Stimulated activated naive CD8-positive, alpha-beta T cell treated with anti-CD3 and anti-CD28 coated beads, Interleukin-15, amount 100 ng/mL, for 72 hours (primary cell): ENCODE measurements around the gene KLHL1.
"Not testable (repeated sequence)": the region's sequence is repeated elsewhere in the genome, so short reads cannot be mapped to it uniquely, and the experiment has no call there.

ENCODE experiments used
- ATAC-seq: fragments of 150-1000 bp; cut with Tn5 transposase; 2 replicates; pipeline ENCODE4 v1.10.0; 2021; ENCODE audit warnings: mild to moderate bottlenecking, moderate library complexity
- DNase-seq, 2 donors: peaks; one replicate each; pipeline ENCODE4 v3.0.0; 2021 to 2022
- H3K27ac Mint-ChIP-seq, 2 donors: one replicate each; pipeline ENCODE4 v1.8.0; 2022; ENCODE audit warnings: mild to moderate bottlenecking in 2 of 2, mixed read lengths in 2 of 2, moderate library complexity in 2 of 2
- H3K27me3 Mint-ChIP-seq: one replicate; pipeline ENCODE4 v1.8.0; 2022; ENCODE audit warnings: mixed read lengths
- H3K4me1 Mint-ChIP-seq: one replicate; pipeline ENCODE4 v1.8.0; 2022; ENCODE audit warnings: mild to moderate bottlenecking, mixed read lengths
- H3K4me3 Mint-ChIP-seq, 2 donors: one replicate each; pipeline ENCODE4 v1.8.0; 2022; ENCODE audit warnings: mild to moderate bottlenecking in 2 of 2, mixed read lengths in 2 of 2, moderate library complexity in 1 of 2
- H3K9me3 Mint-ChIP-seq, 2 donors: one replicate each; pipeline ENCODE4 v1.8.0; 2022; ENCODE audit warnings: mixed read lengths in 2 of 2

Gene KLHL1, protein sequence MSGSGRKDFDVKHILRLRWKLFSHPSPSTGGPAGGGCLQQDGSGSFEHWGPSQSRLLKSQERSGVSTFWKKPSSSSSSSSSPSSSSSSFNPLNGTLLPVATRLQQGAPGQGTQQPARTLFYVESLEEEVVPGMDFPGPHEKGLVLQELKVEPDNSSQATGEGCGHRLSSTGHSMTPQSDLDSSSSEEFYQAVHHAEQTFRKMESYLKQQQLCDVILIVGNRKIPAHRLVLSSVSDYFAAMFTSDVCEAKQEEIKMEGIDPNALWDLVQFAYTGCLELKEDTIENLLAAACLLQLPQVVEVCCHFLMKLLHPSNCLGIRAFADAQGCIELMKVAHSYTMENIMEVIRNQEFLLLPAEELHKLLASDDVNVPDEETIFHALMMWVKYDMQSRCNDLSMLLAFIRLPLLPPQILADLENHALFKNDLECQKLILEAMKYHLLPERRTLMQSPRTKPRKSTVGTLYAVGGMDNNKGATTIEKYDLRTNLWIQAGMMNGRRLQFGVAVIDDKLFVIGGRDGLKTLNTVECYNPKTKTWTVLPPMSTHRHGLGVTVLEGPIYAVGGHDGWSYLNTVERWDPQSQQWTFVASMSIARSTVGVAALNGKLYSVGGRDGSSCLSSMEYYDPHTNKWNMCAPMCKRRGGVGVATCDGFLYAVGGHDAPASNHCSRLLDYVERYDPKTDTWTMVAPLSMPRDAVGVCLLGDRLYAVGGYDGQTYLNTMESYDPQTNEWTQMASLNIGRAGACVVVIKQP

GRCh38 chr13:70108356-70109105, at the start of gene KLHL1:
TSS of gene KLHL1 (minus strand) at chr13:70108452. CDS start at chr13:70107699, 753 bp downstream.
- H3K27ac Mint-ChIP-seq = no peak within 1 kb of the TSS
- DNase-seq = no peak
- H3K27me3 Mint-ChIP-seq = peaks cover 15% of the 10 kb centered on the region
- H3K4me3 Mint-ChIP-seq = no peak within 1 kb of the TSS
- H3K9me3 Mint-ChIP-seq = peaks cover 0 to 2% of the 10 kb centered on the region in 2 donors
- no peaks in the 10 kb centered on the region for H3K4me1 Mint-ChIP-seq
- ATAC-seq = no peak

DNA sequence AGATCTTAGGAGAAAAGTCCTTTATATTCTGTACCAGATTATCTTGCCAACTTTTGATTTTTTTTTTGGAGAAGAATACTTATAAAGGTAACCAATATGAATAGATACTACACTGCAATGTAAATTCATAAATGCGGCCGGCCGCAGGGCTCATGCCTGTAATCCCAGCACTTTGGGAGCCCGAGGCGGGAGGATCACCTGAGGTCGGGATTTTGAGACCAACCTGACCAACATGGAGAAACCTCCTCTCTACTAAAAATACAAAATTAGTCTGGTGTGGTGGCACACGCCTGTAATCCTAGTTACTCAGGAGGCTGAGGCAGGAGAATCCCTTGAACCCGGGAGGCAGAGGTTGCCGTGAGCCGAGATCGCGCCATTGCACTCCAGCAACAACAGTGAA, 34.4 kb upstream of the KLHL1 start:
- H3K27ac Mint-ChIP-seq, H3K4me1 Mint-ChIP-seq, ATAC-seq, H3K9me3 Mint-ChIP-seq, H3K27me3 Mint-ChIP-seq, H3K4me3 Mint-ChIP-seq, DNase-seq: not testable (repeated sequence)

DNA sequence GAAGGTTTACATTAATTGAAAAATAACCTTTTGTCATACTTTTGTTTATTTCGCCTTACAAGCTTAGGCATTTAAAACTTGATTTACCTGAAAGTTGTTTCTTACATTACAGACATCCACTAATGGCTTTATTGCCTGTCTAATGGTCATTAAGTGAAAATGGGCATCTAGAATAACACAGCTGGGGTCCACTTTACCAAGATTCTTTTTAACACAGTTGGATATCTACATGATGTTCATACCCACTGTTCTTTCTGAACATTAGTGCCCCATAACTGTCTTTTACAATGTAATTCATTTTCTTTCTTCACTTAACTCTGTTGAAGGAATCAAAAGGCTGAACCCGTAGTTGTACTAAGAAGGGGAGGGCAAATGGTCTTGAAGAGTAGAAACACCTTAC, 19.8 kb upstream of the KLHL1 start:
- no peaks in the 10 kb centered on the region for H3K27me3 Mint-ChIP-seq
- peaks cover 0 to 26% of the 10 kb centered on the region in 2 donors for H3K9me3 Mint-ChIP-seq
- ATAC-seq (no peak), DNase-seq (no peak)
- H3K4me1 Mint-ChIP-seq = no peaks in the 10 kb centered on the region
- no peak overlapping the region for H3K27ac Mint-ChIP-seq
- H3K4me3 Mint-ChIP-seq = no peak overlapping the region

DNA sequence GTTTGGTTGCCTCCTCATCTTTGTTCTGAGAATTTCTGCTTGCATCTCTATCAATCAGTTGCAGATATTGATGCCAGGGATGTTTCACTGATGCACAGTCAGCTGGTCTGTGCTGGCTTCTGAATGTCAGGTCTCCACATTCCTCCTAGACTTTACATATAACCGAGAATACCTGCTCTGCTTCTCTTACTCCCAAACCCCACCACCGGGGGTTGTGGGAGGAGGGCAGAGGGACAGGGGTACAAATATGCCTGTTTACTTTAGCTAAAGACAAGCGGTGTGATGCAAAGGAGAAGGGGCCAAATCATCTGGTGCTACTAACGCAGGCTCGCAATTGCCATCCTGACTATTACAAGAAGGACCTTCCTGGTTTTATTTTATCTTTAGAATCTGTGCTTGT, 17.4 kb upstream of the KLHL1 start:
- DNase-seq (no peak), ATAC-seq (no peak)
- H3K27me3 Mint-ChIP-seq = no peaks in the 10 kb centered on the region
- no peak overlapping the region for H3K4me3 Mint-ChIP-seq
- peaks cover 3 to 17% of the 10 kb centered on the region in 2 donors for H3K9me3 Mint-ChIP-seq
- H3K4me1 Mint-ChIP-seq = no peaks in the 10 kb centered on the region
- no peak overlapping the region for H3K27ac Mint-ChIP-seq

DNA sequence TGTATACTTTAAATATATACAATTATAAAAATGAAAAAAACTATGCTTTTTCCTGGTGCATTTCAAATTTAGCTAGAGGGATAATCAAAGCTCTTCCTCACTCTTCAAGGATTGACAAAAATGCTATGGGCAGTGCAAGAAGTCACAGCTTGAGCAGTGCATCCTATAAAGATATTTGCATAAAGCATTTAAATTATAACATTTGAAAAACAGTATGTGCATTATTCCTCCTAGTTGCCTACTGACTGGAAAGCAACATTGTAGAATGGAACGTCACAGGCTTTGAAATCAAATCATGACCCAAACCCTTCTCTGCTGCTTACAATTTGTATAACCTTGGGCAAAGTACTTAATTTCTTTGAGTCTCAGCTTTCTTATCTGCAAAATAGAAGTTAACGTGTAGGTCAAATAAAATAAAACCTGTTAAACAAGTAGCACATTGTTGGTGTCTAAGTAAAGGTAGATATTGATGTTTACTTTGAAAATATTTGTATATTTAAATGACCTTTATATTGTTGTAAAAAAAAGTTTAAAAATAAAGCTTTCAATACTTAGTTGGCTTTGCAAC, 9.2 kb upstream of the KLHL1 start:
- ATAC-seq (no peak), DNase-seq (no peak)
- Mint-ChIP-seq H3K4me3 (no peak overlapping the region), H3K9me3 (peaks cover 0 to 7% of the 10 kb centered on the region in 2 donors), H3K27ac (no peak overlapping the region), H3K27me3 (no peaks in the 10 kb centered on the region), H3K4me1 (no peaks in the 10 kb centered on the region)

GRCh38 chr13:70107498-70108281, 562 bp downstream of the KLHL1 start, which contains the start of gene ATXN8OS:
TSS of gene ATXN8OS (plus strand) at chr13:70107826.
- DNase-seq = no peak
- Mint-ChIP-seq H3K9me3 (peaks cover 0 to 10% of the 10 kb centered on the region in 2 donors), H3K4me3 (no peak within 1 kb of the TSS), H3K4me1 (no peaks in the 10 kb centered on the region), H3K27ac (no peak within 1 kb of the TSS), H3K27me3 (peaks cover 15% of the 10 kb centered on the region)
- ATAC-seq = no peak

- DNase-seq (no peak), ATAC-seq (no peak)
- Mint-ChIP-seq H3K9me3 (peaks cover 0 to 11% of the 10 kb centered on the region in 2 donors), H3K27me3 (peaks cover 15% of the 10 kb centered on the region), H3K4me3 (no peak overlapping the region), H3K4me1 (no peaks in the 10 kb centered on the region), H3K27ac (no peak overlapping the region)
Observed at GRCh38 chr13:70107125-70107497, 1.1 kb downstream of the KLHL1 start.

- Mint-ChIP-seq H3K4me3 (no peak overlapping the region), H3K27me3 (peaks cover 15% of the 10 kb centered on the region), H3K4me1 (no peaks in the 10 kb centered on the region), H3K9me3 (peaks cover 0 to 11% of the 10 kb centered on the region in 2 donors), H3K27ac (no peak overlapping the region)
- ATAC-seq (no peak), DNase-seq (no peak)
Observed at GRCh38 chr13:70104481-70104880, 3.8 kb downstream of the KLHL1 start.

DNA sequence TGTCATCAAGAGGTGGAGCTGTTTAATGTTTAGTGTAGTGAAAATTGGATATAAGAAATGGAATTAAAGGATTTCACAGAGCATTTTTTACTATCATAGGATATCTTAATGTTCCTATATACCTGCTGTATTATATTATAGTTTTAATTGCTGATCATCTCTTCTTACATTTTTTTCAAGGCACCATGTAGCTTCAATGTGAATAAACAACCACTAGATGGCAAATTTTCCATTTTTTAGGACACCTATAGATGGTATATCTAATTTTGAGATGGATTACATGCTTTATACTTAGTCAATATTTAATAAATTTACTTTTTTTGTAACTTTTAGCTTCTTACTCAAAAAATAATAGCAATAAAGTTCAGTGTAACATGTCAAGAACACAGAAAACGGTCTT, 9.6 kb downstream of the KLHL1 start:
- Mint-ChIP-seq H3K4me3 (no peak overlapping the region), H3K9me3 (peaks cover 0 to 10% of the 10 kb centered on the region in 2 donors), H3K27ac (no peak overlapping the region), H3K27me3 (no peaks in the 10 kb centered on the region), H3K4me1 (no peaks in the 10 kb centered on the region)
- ATAC-seq (no peak), DNase-seq (no peak)

DNA sequence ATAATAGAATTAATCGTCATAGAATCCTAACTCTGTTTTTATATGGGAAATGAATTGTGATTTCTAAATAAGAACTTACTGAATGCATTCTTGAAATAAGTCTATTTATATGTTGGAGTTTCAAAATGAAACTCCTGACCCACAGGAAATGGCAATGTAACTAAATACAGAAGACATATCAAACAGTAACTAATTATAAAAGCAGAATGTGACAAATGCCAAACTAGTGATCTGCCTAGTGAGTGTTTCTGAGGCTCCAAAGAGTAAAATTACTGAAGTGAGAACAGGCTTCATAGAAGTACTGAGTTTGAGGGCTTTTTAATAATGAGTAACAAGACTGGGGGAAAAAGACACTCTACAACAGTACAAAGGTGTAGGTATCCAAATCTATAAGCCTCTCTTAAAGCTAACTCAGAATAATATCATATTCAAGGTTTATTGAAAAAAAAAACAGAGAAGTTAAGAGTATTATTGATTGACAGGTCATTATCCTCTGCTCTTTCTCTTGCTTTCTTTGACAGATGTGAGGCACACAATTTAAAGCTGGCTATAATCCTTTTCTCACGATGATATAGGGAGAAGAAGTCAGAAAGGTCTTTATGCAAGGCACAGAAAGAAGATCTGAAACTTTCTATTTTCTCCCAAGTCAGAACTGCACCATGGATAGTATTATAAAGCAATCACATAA, 18.1 kb downstream of the KLHL1 start:
- H3K27me3 Mint-ChIP-seq = no peaks in the 10 kb centered on the region

DNA sequence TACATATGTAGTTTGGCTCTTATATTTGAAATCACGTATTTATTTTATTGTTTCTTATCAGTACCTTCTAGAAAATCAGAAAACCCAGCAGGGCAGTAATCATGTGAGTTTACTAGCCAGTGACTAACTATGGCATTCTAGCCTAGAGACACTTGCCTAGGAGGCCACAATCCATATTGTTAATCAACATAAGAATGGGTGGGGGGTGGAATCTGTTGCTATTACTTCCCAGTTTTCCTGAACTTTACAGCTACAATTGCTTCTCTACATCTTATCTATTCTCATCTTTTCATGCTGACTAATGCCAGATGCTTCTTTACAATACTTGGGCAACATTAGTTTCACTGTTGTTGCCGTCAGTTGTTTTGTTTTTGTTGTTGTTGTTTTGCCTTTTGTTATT, 19.3 kb downstream of the KLHL1 start:
- H3K9me3 Mint-ChIP-seq = peaks cover 16 to 25% of the 10 kb centered on the region in 2 donors
- no peaks in the 10 kb centered on the region for H3K4me1 Mint-ChIP-seq
- DNase-seq = no peak
- H3K27me3 Mint-ChIP-seq = no peaks in the 10 kb centered on the region
- no peak overlapping the region for H3K4me3 Mint-ChIP-seq
- ATAC-seq = no peak
- H3K27ac Mint-ChIP-seq = no peak overlapping the region

More for the DNA sequence above, 18.1 kb downstream of the KLHL1 start:
- Mint-ChIP-seq H3K4me1 (no peaks in the 10 kb centered on the region), H3K27ac (no peak overlapping the region), H3K9me3 (peaks cover 10 to 21% of the 10 kb centered on the region in 2 donors), H3K4me3 (no peak overlapping the region)
- ATAC-seq (no peak), DNase-seq (no peak)

DNA sequence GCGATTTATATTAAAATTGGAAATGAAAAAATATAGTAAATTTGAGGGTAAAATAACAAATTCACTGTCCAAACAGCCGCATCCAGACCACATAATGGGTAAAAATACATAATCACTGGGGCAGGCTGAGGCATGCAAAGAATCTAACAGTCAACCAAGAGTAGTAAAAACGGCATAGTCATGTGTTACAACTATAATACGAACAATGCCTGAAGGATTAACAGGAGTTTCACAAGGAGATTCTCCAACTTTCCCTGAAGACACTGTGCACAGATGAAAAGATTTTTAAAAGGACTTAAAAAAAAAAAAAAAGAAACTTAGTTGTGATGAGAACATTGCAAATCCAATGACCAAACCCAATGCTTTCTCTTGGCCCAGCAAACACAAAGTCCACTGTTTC, 21.0 kb downstream of the KLHL1 start:
- H3K9me3 Mint-ChIP-seq = peaks cover 16 to 25% of the 10 kb centered on the region in 2 donors
- H3K27ac Mint-ChIP-seq = no peak overlapping the region
- DNase-seq (no peak), ATAC-seq (no peak)
- no peaks in the 10 kb centered on the region for H3K27me3 Mint-ChIP-seq
- no peak overlapping the region for H3K4me3 Mint-ChIP-seq
- H3K4me1 Mint-ChIP-seq = no peaks in the 10 kb centered on the region

- Mint-ChIP-seq H3K4me3 (no peak overlapping the region), H3K9me3 (peaks cover 10 to 13% of the 10 kb centered on the region in 2 donors), H3K27ac (no peak overlapping the region), H3K4me1 (no peaks in the 10 kb centered on the region), H3K27me3 (no peaks in the 10 kb centered on the region)
- DNase-seq = no peak
- no peak for ATAC-seq
Observed at GRCh38 chr13:70080012-70080411, 28.2 kb downstream of the KLHL1 start.

DNA sequence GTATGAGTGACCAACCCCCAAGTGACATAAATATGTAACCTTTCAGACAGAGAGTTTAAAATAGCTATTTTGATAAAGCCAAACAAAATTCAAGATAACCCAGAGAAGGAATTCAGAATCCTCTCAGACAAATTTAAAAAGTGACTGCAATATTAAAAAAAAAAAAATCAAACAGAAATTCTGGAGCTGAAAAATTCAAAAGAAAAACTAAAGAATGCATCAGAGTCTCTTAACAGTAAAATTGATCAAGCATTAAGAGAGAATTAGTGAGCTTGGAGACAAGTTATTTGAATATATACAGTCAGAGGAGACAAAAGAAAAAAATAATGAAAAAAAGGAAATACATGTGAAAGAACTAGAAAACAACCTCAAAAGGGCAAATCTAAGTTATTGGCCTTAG, 53.7 kb downstream of the KLHL1 start:
- H3K4me1 Mint-ChIP-seq = no peaks in the 10 kb centered on the region
- ATAC-seq (no peak), DNase-seq (no peak)
- no peak overlapping the region for H3K4me3 Mint-ChIP-seq
- H3K27ac Mint-ChIP-seq = no peak overlapping the region
- no peaks in the 10 kb centered on the region for H3K27me3 Mint-ChIP-seq
- peaks cover 15 to 36% of the 10 kb centered on the region in 2 donors for H3K9me3 Mint-ChIP-seq
